ENCODE measurements around the gene LTBP2. TPM values are rescaled to one million over a fixed set of nuclear protein-coding genes. Genes with fewer than 3 reads are reported as not detected.

Gene LTBP2
- total RNA-seq, 1 donor from 2014 or later = 6.8 TPM

GRCh38 chr14:74591394-74591793 is 20.6 kb downstream of the LTBP2 start:
- no peak for DNase-seq (ENCODE audit: low spot score)

GRCh38 chr14:74589291-74589879 is 22.7 kb downstream of the LTBP2 start:
- no peak for DNase-seq (ENCODE audit: low spot score)

GRCh38 chr14:74587363-74587707 is 24.7 kb downstream of the LTBP2 start:
- DNase-seq (ENCODE audit: low spot score) = no peak

GRCh38 chr14:74586681-74587362 is 25.2 kb downstream of the LTBP2 start:
- no peak for DNase-seq (ENCODE audit: low spot score)

GRCh38 chr14:74585406-74586335 is 26.4 kb downstream of the LTBP2 start:
- DNase-seq (ENCODE audit: low spot score) = no peak

GRCh38 chr14:74584951-74585350 is 27.1 kb downstream of the LTBP2 start:
- DNase-seq (ENCODE audit: low spot score) = no peak

- no peak for DNase-seq (ENCODE audit: low spot score)
These were observed 28.2 kb downstream of the LTBP2 start for GRCh38 chr14:74583689-74584434.

- no peak for DNase-seq (ENCODE audit: low spot score)
These were observed 29.0 kb downstream of the LTBP2 start for GRCh38 chr14:74582910-74583581.

GRCh38 chr14:74580275-74580672 is 31.8 kb downstream of the LTBP2 start:
- DNase-seq (ENCODE audit: low spot score) = no peak

GRCh38 chr14:74579447-74580274 is 32.4 kb downstream of the LTBP2 start:
- DNase-seq (ENCODE audit: low spot score) = no peak

GRCh38 chr14:74578479-74578878 is 33.6 kb downstream of the LTBP2 start:
- no peak for DNase-seq (ENCODE audit: low spot score)

- DNase-seq (ENCODE audit: low spot score) = no peak
These were observed 34.1 kb downstream of the LTBP2 start for GRCh38 chr14:74577948-74578275.

GRCh38 chr14:74577247-74577947 is 34.6 kb downstream of the LTBP2 start:
- DNase-seq (ENCODE audit: low spot score) = no peak

- DNase-seq (ENCODE audit: low spot score) = no peak
These were observed 36.1 kb downstream of the LTBP2 start for GRCh38 chr14:74575936-74576335.

GRCh38 chr14:74575507-74575906 is 36.5 kb downstream of the LTBP2 start:
- DNase-seq (ENCODE audit: low spot score) = no peak

GRCh38 chr14:74574706-74575105 is 37.3 kb downstream of the LTBP2 start:
- no peak for DNase-seq (ENCODE audit: low spot score)

GRCh38 chr14:74574090-74574433 is 38.0 kb downstream of the LTBP2 start:
- no peak for DNase-seq (ENCODE audit: low spot score)

GRCh38 chr14:74573421-74574089 is 38.5 kb downstream of the LTBP2 start:
- DNase-seq (ENCODE audit: low spot score) = no peak

- no peak for DNase-seq (ENCODE audit: low spot score)
These were observed 39.2 kb downstream of the LTBP2 start for GRCh38 chr14:74572726-74573301.
